BE2C (cell line): ENCODE measurements around the gene NRG2.

Source experiments
- DNase-seq: peaks from one replicate; pipeline ENCODE4 v3.0.0-alpha.2; 2020
- H3K27me3 ChIP-seq: fragments of 250-450 bp; sonication (Bioruptor Pico); 2 replicates; pipeline ENCODE4 v1.5.1; 2020; ENCODE audit warnings: mild to moderate bottlenecking
- H3K36me3 ChIP-seq: fragments of 250-450 bp; sonication (Bioruptor Pico); 2 replicates; pipeline ENCODE4 v1.5.1; 2020; ENCODE audit warnings: mild to moderate bottlenecking
- H3K4me1 ChIP-seq: fragments of 250-450 bp; sonication (Bioruptor Pico); 2 replicates; pipeline ENCODE4 v1.5.1; 2020
- H3K4me3 ChIP-seq: 2 replicates; pipeline ENCODE4 v1.5.1; 2011; ENCODE audit warnings: low read depth, low read length
- H3K9me3 ChIP-seq: fragments of 250-450 bp; sonication (Bioruptor Pico); 2 replicates; pipeline ENCODE4 v1.5.1; 2020
- TF ChIP-seq, protein P1 (sequence below): IDR thresholded peaks from 2 replicates; pipeline ENCODE4 v1.5.1; 2012; ENCODE audit warnings: mild to moderate bottlenecking, low read depth, low read length

The NRG2 gene

DNA sequence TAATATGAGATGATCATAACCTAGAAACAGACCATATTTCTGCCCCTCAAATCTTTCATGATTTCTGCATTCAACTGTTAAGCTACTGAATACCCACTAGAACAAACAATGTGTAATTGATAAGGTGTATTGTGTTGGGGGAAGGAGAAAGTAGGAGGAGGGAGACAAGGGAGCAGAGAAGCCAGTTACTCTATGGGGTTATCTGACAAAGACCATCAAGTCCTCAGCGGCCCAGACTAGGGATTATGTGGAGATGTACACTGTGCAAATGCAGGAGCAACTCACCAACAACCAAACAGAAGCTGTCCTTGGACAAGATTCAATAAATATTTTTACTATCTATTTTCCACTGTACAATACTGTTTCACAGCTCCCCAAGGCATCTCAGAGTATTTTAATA is 2.7 kb downstream of the NRG2 start:
- Histone ChIP-seq H3K27me3 (no peaks in the 10 kb centered on the region), H3K36me3 (no peaks in the 10 kb centered on the region), H3K9me3 (no peaks in the 10 kb centered on the region), H3K4me1 (peaks cover 19% of the 10 kb centered on the region), H3K4me3 (peak overlapping the region; percentile 90)
- TF ChIP-seq, protein P1, sequence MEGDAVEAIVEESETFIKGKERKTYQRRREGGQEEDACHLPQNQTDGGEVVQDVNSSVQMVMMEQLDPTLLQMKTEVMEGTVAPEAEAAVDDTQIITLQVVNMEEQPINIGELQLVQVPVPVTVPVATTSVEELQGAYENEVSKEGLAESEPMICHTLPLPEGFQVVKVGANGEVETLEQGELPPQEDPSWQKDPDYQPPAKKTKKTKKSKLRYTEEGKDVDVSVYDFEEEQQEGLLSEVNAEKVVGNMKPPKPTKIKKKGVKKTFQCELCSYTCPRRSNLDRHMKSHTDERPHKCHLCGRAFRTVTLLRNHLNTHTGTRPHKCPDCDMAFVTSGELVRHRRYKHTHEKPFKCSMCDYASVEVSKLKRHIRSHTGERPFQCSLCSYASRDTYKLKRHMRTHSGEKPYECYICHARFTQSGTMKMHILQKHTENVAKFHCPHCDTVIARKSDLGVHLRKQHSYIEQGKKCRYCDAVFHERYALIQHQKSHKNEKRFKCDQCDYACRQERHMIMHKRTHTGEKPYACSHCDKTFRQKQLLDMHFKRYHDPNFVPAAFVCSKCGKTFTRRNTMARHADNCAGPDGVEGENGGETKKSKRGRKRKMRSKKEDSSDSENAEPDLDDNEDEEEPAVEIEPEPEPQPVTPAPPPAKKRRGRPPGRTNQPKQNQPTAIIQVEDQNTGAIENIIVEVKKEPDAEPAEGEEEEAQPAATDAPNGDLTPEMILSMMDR, result no peak
- DNase-seq, result no peak

DNA sequence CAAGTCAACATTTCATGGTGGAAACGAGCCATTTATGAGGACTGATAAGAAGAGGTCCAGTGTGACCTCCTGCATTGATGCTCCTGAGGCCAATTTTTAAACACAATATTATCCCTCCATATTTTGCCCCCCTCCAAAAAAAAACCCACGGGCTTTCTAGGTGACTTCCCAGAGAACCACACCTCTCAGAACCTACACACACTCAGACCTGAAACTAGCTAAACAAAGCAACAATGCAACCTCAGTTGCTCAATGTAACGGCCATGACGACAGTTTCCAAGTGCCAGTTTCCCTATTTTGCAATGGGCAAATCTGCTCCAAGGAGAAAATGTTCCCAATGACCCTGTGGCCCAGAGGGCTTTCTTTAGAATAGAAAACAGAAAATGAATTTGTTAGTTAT is 3.5 kb downstream of the NRG2 start:
- Histone ChIP-seq H3K9me3 (no peaks in the 10 kb centered on the region), H3K27me3 (no peaks in the 10 kb centered on the region), H3K4me1 (peaks cover 19% of the 10 kb centered on the region), H3K36me3 (no peaks in the 10 kb centered on the region), H3K4me3 (peak overlapping the region; percentile 58)
- no peak for DNase-seq
- TF ChIP-seq, protein P1, result no peak

DNA sequence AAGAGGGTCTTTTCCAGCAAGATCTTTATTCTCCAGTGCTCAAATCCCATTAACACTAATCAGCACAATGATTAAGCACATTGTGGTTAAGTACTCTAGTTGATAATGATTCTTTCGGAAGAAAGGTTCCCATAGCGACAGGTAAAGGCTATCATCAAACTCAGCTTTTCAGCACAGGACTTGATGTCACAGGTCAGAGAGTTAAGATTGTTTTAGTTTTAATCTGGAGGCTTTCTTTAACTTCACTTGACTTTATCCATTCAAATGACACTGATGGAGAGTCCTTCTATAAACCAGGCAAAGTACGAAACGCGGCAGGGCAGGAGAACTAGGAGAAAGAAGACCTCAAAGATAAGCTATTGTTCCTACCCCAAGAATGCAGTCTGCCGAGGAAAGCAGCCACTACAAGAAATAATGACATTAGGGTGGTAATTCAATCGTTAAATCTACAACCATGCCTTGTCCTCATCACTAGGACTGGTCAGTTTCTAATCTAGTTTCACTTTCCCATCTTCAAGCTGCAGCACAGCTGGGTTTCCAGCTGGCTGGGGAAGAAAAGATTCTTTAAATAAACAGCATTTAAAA is 4.6 kb downstream of the NRG2 start:
- no peaks in the 10 kb centered on the region for H3K9me3 ChIP-seq
- no peaks in the 10 kb centered on the region for H3K27me3 ChIP-seq
- H3K4me3 ChIP-seq, result peak overlapping the region; percentile 58
- H3K4me1 ChIP-seq, result peaks cover 19% of the 10 kb centered on the region
- peak; percentile 31 for DNase-seq
- no peaks in the 10 kb centered on the region for H3K36me3 ChIP-seq
- TF ChIP-seq, protein P1, result no peak

DNA sequence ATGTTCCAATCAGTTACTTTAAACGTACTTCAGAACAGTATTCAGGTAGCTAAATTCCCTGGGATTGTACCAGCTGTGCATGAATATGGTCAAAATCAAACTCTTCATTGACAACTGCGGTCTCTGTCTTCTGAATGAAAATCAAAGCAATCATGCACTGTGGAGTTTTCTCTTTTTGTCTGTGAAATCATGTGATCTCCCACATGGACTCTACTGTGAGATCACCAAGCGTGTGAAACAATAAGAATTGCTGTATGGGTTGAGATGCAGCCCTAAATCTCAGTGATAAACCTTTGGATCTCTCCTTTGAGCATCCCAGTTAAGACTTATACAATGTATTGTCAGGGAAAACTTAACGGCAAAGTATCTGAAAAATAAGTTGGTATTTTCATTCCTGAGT is 6.1 kb downstream of the NRG2 start:
- Histone ChIP-seq H3K4me1 (peaks cover 22% of the 10 kb centered on the region), H3K27me3 (no peaks in the 10 kb centered on the region), H3K9me3 (no peaks in the 10 kb centered on the region), H3K36me3 (no peaks in the 10 kb centered on the region), H3K4me3 (no peak overlapping the region)
- TF ChIP-seq, protein P1, result no peak
- DNase-seq, result no peak

DNA sequence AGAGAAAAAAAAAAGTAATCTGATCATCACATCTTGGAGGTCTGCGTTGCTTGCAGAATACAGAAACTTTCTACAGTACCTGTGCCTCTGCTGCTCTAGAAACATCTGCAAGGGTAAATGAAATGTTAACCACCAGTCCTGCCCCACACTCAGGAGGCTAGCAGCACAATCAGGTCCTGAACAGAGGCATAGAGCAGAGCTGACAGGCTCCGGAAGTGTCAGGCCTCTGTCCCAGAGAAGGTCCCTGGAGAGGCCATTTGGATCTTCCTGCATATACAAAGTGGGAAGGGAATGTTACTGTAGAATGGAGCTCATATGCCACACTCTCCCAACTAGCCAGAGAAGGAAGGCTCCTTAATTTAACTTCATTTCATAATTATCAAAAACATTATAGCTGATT is 7.2 kb downstream of the NRG2 start:
- Histone ChIP-seq H3K9me3 (no peaks in the 10 kb centered on the region), H3K4me3 (no peak overlapping the region), H3K27me3 (no peaks in the 10 kb centered on the region), H3K4me1 (peaks cover 26% of the 10 kb centered on the region), H3K36me3 (no peaks in the 10 kb centered on the region)
- DNase-seq, result peak; percentile 78
- TF ChIP-seq, protein P1, result no peak

DNA sequence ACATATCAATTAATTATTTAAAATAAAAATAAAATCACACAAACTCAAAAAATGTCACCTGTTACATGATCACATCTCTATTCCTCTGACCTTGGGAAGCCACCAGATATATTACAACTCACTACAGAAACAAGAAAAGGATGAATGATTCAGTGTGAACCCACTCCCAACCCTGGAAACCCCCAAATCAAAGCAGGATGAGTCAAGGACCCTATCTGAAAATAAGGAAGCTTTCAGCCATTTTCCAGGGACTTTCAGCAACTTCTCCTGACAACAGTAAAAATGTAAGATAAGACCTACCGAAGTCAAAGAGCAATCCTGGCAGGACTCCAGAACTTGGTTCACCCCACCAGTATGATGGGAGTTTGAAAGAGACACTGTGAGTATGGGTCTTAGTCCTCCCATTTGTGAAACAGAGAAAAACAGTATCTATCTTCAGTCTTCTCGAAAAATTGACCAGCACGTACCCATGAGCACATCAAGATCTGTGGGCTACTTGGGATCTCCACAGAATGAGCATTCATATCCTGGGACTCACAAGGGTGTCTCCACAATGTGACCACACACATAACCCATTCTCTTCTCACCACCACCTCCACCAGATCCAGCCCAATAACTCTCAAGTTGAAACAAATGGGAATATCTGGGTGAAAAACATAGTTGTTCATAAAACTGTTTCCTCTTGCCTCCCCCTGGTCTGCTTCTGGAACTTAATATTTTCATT is 9.9 kb downstream of the NRG2 start:
- DNase-seq, result no peak
- Histone ChIP-seq H3K4me1 (peaks cover 21% of the 10 kb centered on the region), H3K4me3 (no peak overlapping the region), H3K36me3 (no peaks in the 10 kb centered on the region), H3K9me3 (no peaks in the 10 kb centered on the region), H3K27me3 (no peaks in the 10 kb centered on the region)
- TF ChIP-seq, protein P1, result no peak
